ENCODE measurements around the gene ZDHHC19. TPM values are rescaled to one million over a fixed set of nuclear protein-coding genes. Genes with fewer than 3 reads are reported as not detected.

ZDHHC19 gene
- polyA plus RNA-seq, 1 experiment: not detected

GRCh38 chr3:196232154-196232881 lies 21.1 kb upstream of the ZDHHC19 start:
- ChIA-PET POLR2A (no interaction called here), CTCF (interaction anchor here (0.5 kb wide), 1 partner anchor 21 kb away, joined by 3 read pairs; no protein-coding TSS in a partner anchor)
- H3K9me3 ChIP-seq (ENCODE audit: control insufficient read depth, insufficient read depth, low read length): no peaks in the 10 kb centered on the region
- H3K27ac ChIP-seq (ENCODE audit: low read depth, low read length): no peak overlapping the region
- no peak for DNase-seq (ENCODE audit: low read depth, low spot score)
- no peak for TF ChIP-seq CTCF (IDR thresholded peaks at IDR 0.05; ENCODE audit: low read depth, low read length)
- H3K27me3 ChIP-seq (ENCODE audit: control insufficient read depth, insufficient read depth, low read length): no peaks in the 10 kb centered on the region
- no peak overlapping the region for H3K4me3 ChIP-seq (ENCODE audit: low read depth, low read length)

GRCh38 chr3:196227629-196228493 lies 16.7 kb upstream of the ZDHHC19 start:
- Histone ChIP-seq H3K4me3 (ENCODE audit: low read depth, low read length) (no peak overlapping the region), H3K9me3 (ENCODE audit: control insufficient read depth, insufficient read depth, low read length) (peaks cover 3% of the 10 kb centered on the region; the same call in 1 of the 2 replicates), H3K27ac (ENCODE audit: low read depth, low read length) (no peak overlapping the region), H3K27me3 (ENCODE audit: control insufficient read depth, insufficient read depth, low read length) (peaks cover 7% of the 10 kb centered on the region)
- CTCF ChIA-PET: no interaction called here
- TF ChIP-seq CTCF (IDR thresholded peaks at IDR 0.05; ENCODE audit: low read depth, low read length): no peak
- DNase-seq (ENCODE audit: low read depth, low spot score): no peak
- POLR2A ChIA-PET: no interaction called here

GRCh38 chr3:196227121-196227561 lies 15.9 kb upstream of the ZDHHC19 start:
- peaks cover 7% of the 10 kb centered on the region for H3K27me3 ChIP-seq (ENCODE audit: control insufficient read depth, insufficient read depth, low read length)
- no peak for TF ChIP-seq CTCF (IDR thresholded peaks at IDR 0.05; ENCODE audit: low read depth, low read length)
- H3K27ac ChIP-seq (ENCODE audit: low read depth, low read length): no peak overlapping the region
- POLR2A ChIA-PET: no interaction called here
- peaks cover 3% of the 10 kb centered on the region; the same call in 1 of the 2 replicates for H3K9me3 ChIP-seq (ENCODE audit: control insufficient read depth, insufficient read depth, low read length)
- no peak for DNase-seq (ENCODE audit: low read depth, low spot score)
- CTCF ChIA-PET: no interaction called here
- H3K4me3 ChIP-seq (ENCODE audit: low read depth, low read length): no peak overlapping the region

- no peak for DNase-seq (ENCODE audit: low read depth, low spot score)
- CTCF ChIA-PET: no interaction called here
- Histone ChIP-seq H3K9me3 (ENCODE audit: control insufficient read depth, insufficient read depth, low read length) (peaks cover 3% of the 10 kb centered on the region; the same call in 1 of the 2 replicates), H3K27me3 (ENCODE audit: control insufficient read depth, insufficient read depth, low read length) (peaks cover 7% of the 10 kb centered on the region), H3K4me3 (ENCODE audit: low read depth, low read length) (no peak overlapping the region), H3K27ac (ENCODE audit: low read depth, low read length) (no peak overlapping the region)
- TF ChIP-seq CTCF (IDR thresholded peaks at IDR 0.05; ENCODE audit: low read depth, low read length): no peak
- POLR2A ChIA-PET: no interaction called here
Observed at GRCh38 chr3:196225763-196226364, 14.7 kb upstream of the ZDHHC19 start.
